Hepatocyte (in vitro differentiated cells): Measurements from ENCODE around the gene CTBP2. TPM values are rescaled to one million over a fixed set of nuclear protein-coding genes. Genes with fewer than 3 reads are reported as not detected.
"Not testable (repeated sequence)": the region's sequence is repeated elsewhere in the genome, so short reads cannot be mapped to it uniquely, and the experiment has no call there.

ENCODE experiments used
- DNase-seq: peaks from one replicate; pipeline ENCODE4 v3.0.0-alpha.2; 2016; ENCODE audit warnings: low spot score
- H2AFZ ChIP-seq: fragments of 200-600 bp; sonication (generic); 2 replicates; pipeline ENCODE4 v1.6.0; 2016; ENCODE audit warnings: antibody characterized with exemption, mild to moderate bottlenecking
- H3K27ac ChIP-seq: fragments of 200-600 bp; sonication (generic); 2 replicates; pipeline ENCODE4 v1.5.1; 2016; ENCODE audit warnings: mild to moderate bottlenecking
- H3K27me3 ChIP-seq: fragments of 200-600 bp; sonication (generic); 2 replicates; pipeline ENCODE4 v1.6.1; 2016
- H3K36me3 ChIP-seq: fragments of 200-600 bp; sonication (generic); replicated peaks from 2 replicates; pipeline ENCODE4 v1.5.1; 2016; ENCODE audit warnings: low read depth; ENCODE audit not compliant: insufficient read depth
- H3K4me1 ChIP-seq: fragments of 200-600 bp; sonication (generic); 2 replicates; pipeline ENCODE4 v1.5.1; 2016; ENCODE audit warnings: mild to moderate bottlenecking, moderate library complexity; ENCODE audit not compliant: insufficient read depth
- H3K4me2 ChIP-seq: fragments of 200-600 bp; sonication (generic); 2 replicates; pipeline ENCODE4 v1.6.0; 2016
- H3K4me3 ChIP-seq: fragments of 200-600 bp; sonication (generic); 2 replicates; pipeline ENCODE4 v1.5.1; 2016; ENCODE audit warnings: mild to moderate bottlenecking
- H3K79me2 ChIP-seq: fragments of 200-600 bp; sonication (generic); 2 replicates; pipeline ENCODE4 v1.6.0; 2017; ENCODE audit warnings: mild to moderate bottlenecking
- H3K9me2 ChIP-seq: fragments of 200-600 bp; sonication (generic); replicated peaks from 2 replicates; pipeline ENCODE4 v1.6.0; 2017; ENCODE audit warnings: mild to moderate bottlenecking; ENCODE audit not compliant: insufficient read depth
- H3K9me3 ChIP-seq: fragments of 200-600 bp; sonication (generic); 2 replicates; pipeline ENCODE4 v1.5.1; 2016; ENCODE audit warnings: low read depth, mild to moderate bottlenecking
- H4K20me1 ChIP-seq: fragments of 200-600 bp; sonication (generic); 2 replicates; pipeline ENCODE4 v1.6.0; 2016; ENCODE audit warnings: mild to moderate bottlenecking; ENCODE audit not compliant: insufficient read depth, poor library complexity, severe bottlenecking
- EZH2 ChIP-seq: fragments of 200-600 bp; sonication (generic); IDR thresholded peaks from 2 replicates; pipeline ENCODE4 v1.6.1; 2016; ENCODE audit warnings: antibody characterized with exemption, mild to moderate bottlenecking, borderline replicate concordance
- EZH2phosphoT487 ChIP-seq: fragments of 200-600 bp; sonication (generic); IDR thresholded peaks from one replicate; pipeline ENCODE4 v1.6.1; 2018; ENCODE audit warnings: antibody characterized with exemption, mild to moderate bottlenecking, low read depth, moderate library complexity; ENCODE audit not compliant: unreplicated experiment, severe bottlenecking
- WGBS: methylation state at CpG from one replicate; pipeline ENCODE4 v1.1.6; 2016; ENCODE audit warnings: low lambda C conversion rate; ENCODE audit errors: missing lambda C conversion rate; 5-methylcytosine and 5-hydroxymethylcytosine counted together
- polyA plus RNA-seq: library from polyadenylated mRNA; unstranded; fragments of >200 nt; fragmentation: Nextera tagmentation; extraction: Ambion mirVana; gene quantifications from 2 replicates; pipeline ENCODE4 v1.2.1, GENCODE V29; 2016
- total RNA-seq: library from RNA; depleted of rRNA; stranded (reverse); fragments of >200 nt; gene quantifications from 2 replicates; pipeline ENCODE4 v1.2.3, GENCODE V29; 2014
- TF ChIP-seq, protein P1 (sequence below): fragments of 200-600 bp; sonication (generic); IDR thresholded peaks from 2 replicates; pipeline ENCODE4 v1.5.1; 2016; ENCODE audit warnings: antibody characterized with exemption, mild to moderate bottlenecking; ENCODE audit not compliant: poor library complexity

The CTBP2 gene
- total and polyA plus RNA-seq, 2 experiments from 2014 or later: 61.3 to 81.0 TPM

DNA sequence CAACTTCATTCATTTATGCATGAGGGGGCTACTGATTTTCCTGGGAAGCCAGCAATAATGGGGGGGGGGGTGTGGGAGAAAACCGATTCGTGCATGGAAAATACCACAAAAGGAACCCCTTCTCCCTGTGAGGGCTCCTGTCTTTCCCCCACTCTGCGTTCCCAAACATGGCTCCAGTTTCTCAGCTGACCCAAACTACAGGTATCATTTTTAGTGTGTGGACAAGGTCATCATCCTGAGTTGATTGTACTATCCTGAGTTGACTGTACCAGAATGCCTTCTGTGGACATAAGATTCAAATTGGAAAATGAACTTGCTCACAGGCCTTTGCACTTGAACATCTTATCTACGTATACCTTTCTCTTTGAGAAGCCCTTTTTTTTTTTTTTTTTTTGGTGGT, 168.5 kb downstream of the CTBP2 start:
- TF ChIP-seq EZH2 (no peak), EZH2phosphoT487 (no peak)
- TF ChIP-seq, protein P1, sequence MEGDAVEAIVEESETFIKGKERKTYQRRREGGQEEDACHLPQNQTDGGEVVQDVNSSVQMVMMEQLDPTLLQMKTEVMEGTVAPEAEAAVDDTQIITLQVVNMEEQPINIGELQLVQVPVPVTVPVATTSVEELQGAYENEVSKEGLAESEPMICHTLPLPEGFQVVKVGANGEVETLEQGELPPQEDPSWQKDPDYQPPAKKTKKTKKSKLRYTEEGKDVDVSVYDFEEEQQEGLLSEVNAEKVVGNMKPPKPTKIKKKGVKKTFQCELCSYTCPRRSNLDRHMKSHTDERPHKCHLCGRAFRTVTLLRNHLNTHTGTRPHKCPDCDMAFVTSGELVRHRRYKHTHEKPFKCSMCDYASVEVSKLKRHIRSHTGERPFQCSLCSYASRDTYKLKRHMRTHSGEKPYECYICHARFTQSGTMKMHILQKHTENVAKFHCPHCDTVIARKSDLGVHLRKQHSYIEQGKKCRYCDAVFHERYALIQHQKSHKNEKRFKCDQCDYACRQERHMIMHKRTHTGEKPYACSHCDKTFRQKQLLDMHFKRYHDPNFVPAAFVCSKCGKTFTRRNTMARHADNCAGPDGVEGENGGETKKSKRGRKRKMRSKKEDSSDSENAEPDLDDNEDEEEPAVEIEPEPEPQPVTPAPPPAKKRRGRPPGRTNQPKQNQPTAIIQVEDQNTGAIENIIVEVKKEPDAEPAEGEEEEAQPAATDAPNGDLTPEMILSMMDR: no peak
- WGBS: 93% methylated on average over 4 of the region's 4 CpGs
- H3K4me2 ChIP-seq: no peak overlapping the region
- no peaks in the 10 kb centered on the region for H3K4me1 ChIP-seq
- no peaks in the 10 kb centered on the region for H3K27me3 ChIP-seq
- H4K20me1 ChIP-seq: peaks cover 4% of the 10 kb centered on the region
- DNase-seq: no peak
- no peaks in the 10 kb centered on the region for H3K9me2 ChIP-seq
- no peaks in the 10 kb centered on the region for H3K9me3 ChIP-seq
- H2AFZ ChIP-seq: no peak overlapping the region
- H3K36me3 ChIP-seq: no peaks in the 10 kb centered on the region
- H3K79me2 ChIP-seq: no peaks in the 10 kb centered on the region
- H3K27ac ChIP-seq: no peak overlapping the region
- H3K4me3 ChIP-seq: no peak overlapping the region

DNA sequence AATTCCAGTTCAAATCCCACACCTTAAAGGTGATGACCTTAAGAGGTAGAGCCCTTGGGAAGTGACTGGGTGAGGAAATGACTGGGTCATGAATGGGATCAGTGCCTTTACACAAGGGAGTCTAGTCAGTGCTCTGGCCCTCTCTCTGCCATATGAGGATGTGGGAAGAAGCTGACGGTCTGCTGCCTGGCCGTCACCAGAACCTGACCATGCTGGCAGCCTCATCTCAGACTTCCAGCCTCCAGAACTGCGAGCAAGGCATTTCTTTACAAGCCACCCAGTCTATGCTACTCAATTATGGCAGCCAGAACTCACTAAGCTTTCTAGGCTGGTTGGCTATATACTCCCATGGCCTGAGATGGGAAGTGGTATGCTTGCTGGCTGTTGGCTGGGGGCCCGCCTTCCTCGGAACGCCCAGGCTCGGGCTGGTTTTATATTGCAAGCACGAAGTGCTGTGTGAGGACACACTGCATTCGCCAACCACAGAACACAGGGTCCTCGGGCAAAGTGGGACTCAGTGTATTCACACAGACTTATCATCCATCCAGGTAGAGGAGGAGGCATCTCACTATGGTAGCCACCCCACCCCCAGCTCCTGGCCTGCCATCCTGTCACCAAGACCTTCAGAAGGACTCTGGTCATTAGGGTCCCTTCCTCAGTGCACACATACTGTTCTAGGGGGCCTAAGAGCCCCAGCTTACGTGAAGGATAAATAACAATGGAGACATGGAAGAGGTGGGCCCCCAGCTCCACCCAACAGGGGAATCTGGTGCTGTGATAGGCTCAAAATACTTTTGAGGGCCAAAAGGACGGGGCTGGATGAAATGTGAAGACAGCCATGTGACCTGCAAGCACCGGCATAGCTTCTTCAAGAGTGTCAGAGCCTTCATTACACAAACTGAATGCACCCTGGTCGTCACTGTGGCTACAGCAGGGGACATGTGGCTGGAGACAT, 169.4 kb downstream of the CTBP2 start:
- WGBS: 88% methylated on average over 14 of the region's 14 CpGs
- no peaks in the 10 kb centered on the region for H3K79me2 ChIP-seq
- H3K27ac ChIP-seq: no peak overlapping the region

DNA sequence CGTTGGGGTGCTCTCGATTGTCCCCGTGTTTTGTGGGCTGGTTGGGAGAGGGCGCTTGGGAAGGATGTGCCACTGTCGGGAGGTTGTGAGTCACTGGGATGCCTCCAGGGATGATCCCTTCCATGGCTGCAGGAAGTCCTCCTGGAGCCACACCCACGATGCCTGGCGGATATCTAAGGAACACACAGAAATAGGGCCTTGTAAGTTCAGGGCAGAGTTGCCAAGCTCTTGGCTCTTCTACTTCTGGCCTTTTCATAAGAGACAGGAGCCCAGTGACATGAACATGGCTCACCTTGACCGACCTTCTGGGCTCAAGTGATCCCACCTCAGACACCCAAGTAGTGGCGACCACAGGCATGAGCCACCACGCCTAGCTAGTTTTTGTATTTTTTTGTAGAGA, 170.8 kb downstream of the CTBP2 start:
- 91% methylated on average over 10 of the region's 10 CpGs for WGBS
- H3K36me3 ChIP-seq: no peaks in the 10 kb centered on the region

More for the DNA sequence above, 169.4 kb downstream of the CTBP2 start:
- Histone ChIP-seq H3K9me3 (no peaks in the 10 kb centered on the region), H3K27me3 (no peaks in the 10 kb centered on the region), H4K20me1 (peaks cover 4% of the 10 kb centered on the region), H2AFZ (no peak overlapping the region), H3K36me3 (no peaks in the 10 kb centered on the region), H3K4me1 (no peaks in the 10 kb centered on the region), H3K4me2 (no peak overlapping the region), H3K9me2 (no peaks in the 10 kb centered on the region), H3K4me3 (no peak overlapping the region)
- TF ChIP-seq EZH2 (no peak), EZH2phosphoT487 (no peak)
- TF ChIP-seq, protein P1: no peak
- DNase-seq: no peak

DNA sequence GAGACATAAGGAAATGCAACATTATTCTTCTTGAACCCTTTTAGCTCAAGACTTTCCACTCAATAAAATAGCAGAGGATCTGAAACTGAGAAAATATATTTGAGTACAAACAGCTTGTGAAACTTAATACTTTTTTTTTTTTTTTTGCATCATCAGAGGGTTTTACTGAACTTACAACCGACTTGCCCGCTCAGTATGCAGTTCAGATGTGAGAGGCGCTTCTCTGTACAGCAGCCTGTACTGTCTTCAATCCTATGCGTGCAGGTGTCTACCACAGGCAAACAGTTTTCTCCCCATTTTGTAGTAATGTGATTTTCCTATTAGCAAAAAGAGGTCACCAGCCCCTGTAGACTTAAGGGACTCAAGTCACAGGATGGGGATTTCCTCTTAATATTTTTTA, 171.6 kb downstream of the CTBP2 start:
- not testable (repeated sequence) for H3K27ac ChIP-seq, H3K4me3 ChIP-seq, H3K79me2 ChIP-seq, H3K36me3 ChIP-seq, H4K20me1 ChIP-seq, DNase-seq, H3K4me1 ChIP-seq, H3K9me3 ChIP-seq, H3K9me2 ChIP-seq, H3K27me3 ChIP-seq, H3K4me2 ChIP-seq, H2AFZ ChIP-seq
- whole genome bisulfite sequencing: 85% methylated on average over 4 of the region's 4 CpGs

More for the DNA sequence above, 170.8 kb downstream of the CTBP2 start:
- H3K27ac ChIP-seq: no peak overlapping the region
- H3K9me2 ChIP-seq: no peaks in the 10 kb centered on the region
- H3K9me3 ChIP-seq: no peaks in the 10 kb centered on the region
- no peaks in the 10 kb centered on the region for H3K4me1 ChIP-seq
- no peak overlapping the region for H3K4me3 ChIP-seq
- peaks cover 8% of the 10 kb centered on the region for H4K20me1 ChIP-seq
- no peak for DNase-seq
- H3K27me3 ChIP-seq: no peaks in the 10 kb centered on the region
- H3K79me2 ChIP-seq: no peaks in the 10 kb centered on the region
- H2AFZ ChIP-seq: no peak overlapping the region
- no peak for TF ChIP-seq EZH2
- H3K4me2 ChIP-seq: no peak overlapping the region
